ENCODE measurements around the gene ZMAT1. TPM values are rescaled to one million over a fixed set of nuclear protein-coding genes. Genes with fewer than 3 reads are reported as not detected.

ZMAT1 gene
- total and polyA plus RNA-seq, 2 of the 4 experiments (the other 2 are of a cell fraction): 0.03 TPM; not detected in 1

DNA sequence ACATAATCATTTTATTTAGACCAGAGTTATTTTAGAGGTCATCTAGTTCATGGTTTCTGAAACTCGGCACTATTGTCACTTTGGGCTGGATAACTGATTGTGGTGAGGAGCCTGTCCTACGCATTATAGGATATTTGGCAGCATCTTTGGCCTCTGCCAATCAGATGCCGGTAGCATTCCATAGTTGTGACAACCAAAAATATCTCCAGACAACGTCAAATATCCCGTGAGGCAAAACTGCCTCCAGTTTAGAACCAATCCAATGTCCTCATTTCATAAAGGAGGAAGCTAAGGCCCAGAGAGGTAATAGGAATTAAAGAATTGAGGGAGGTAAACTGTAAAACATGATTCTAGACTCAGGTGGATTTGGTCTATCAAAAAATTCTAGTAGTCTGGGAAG, 6.1 kb downstream of the ZMAT1 start:
- Histone ChIP-seq H3K79me1 (ENCODE audit: low read depth in 1 of 2, low read length in 2 of 2) (no peaks in the 10 kb centered on the region), H3K36me3 (ENCODE audit: control insufficient read depth, insufficient read depth, low read length) (no peaks in the 10 kb centered on the region), H2AFZ (replicated peaks; ENCODE audit: low read length, poor library complexity) (no peak overlapping the region), H3K18ac (ENCODE audit: low read depth, low read length) (no peak overlapping the region), H2BK15ac (ENCODE audit: low read depth, low read length) (no peak overlapping the region), H3K4me2 (ENCODE audit: low read depth, low read length) (no peak overlapping the region), H3K27ac (ENCODE audit: insufficient read depth, low read length) (no peak overlapping the region), H4K20me1 (ENCODE audit: insufficient read depth, low read length) (no peaks in the 10 kb centered on the region), H2BK5ac (ENCODE audit: low read depth, low read length, poor library complexity, severe bottlenecking) (no peak overlapping the region), H3K9me3 (ENCODE audit: control insufficient read depth, insufficient read depth, low read length) (no peaks in the 10 kb centered on the region), H3K56ac (ENCODE audit: extremely low read depth, insufficient read depth, low read length) (no peak overlapping the region), H3K4me3 (ENCODE audit: insufficient read depth, low read depth, low read length) (no peak overlapping the region), H3K23ac (ENCODE audit: low read depth, low read length) (no peak overlapping the region), H3K14ac (replicated peaks; ENCODE audit: low read depth, low read length) (no peak overlapping the region), H4K91ac (ENCODE audit: insufficient read depth, low read depth, low read length) (no peak overlapping the region), H4K5ac (ENCODE audit: low read depth, low read length) (no peak overlapping the region), H3K9me1 (ENCODE audit: insufficient read depth, low read length) (no peaks in the 10 kb centered on the region), H4K8ac (ENCODE audit: low read depth in 2 of 2, low read length in 2 of 2) (no peak overlapping the region), H2BK120ac (ENCODE audit: low read depth, low read length) (no peak overlapping the region), H3K4ac (ENCODE audit: low read depth, low read length) (no peak overlapping the region), H3K27me3 (ENCODE audit: control insufficient read depth, insufficient read depth, low read length) (no peaks in the 10 kb centered on the region), H2BK20ac (ENCODE audit: low read depth, low read length) (no peak overlapping the region), H3K9ac (ENCODE audit: low read depth, low read length) (no peak overlapping the region), H2AK5ac (ENCODE audit: low read depth, low read length) (no peak overlapping the region), H3K4me1 (ENCODE audit: control insufficient read depth, insufficient read depth, low read length) (no peaks in the 10 kb centered on the region), H2AK9ac (replicated peaks; ENCODE audit: low read depth, low read length, poor library complexity) (no peak overlapping the region)
- no TSS peak for BruUV-seq (replicated peaks)
- DNase-seq (no peak), ATAC-seq (ENCODE audit: low read depth) (no peak)
- in situ Hi-C loops (cut with MboI; ENCODE audit: low sequenced_read_pairs) (no loop called here), dilution Hi-C loops (cut with HindIII; ENCODE audit: low sequenced_read_pairs, unreplicated experiment) (no loop called here), intact Hi-C loops (cut with micrococcal nuclease) (no loop called here)
- TF ChIP-seq POLR2A (IDR thresholded peaks at IDR 0.05; ENCODE audit: low read depth, low read length) (no peak), CEBPB (IDR thresholded peaks at IDR 0.05; ENCODE audit: low read depth, low read length) (no peak), BHLHE40 (IDR thresholded peaks at IDR 0.05; ENCODE audit: low read depth, low read length) (no peak), MAZ (IDR thresholded peaks at IDR 0.05; ENCODE audit: borderline replicate concordance, low read depth, low read length) (no peak), CHD1 (IDR thresholded peaks at IDR 0.05; ENCODE audit: low read depth, low read length) (no peak), MAFK (IDR thresholded peaks at IDR 0.05; ENCODE audit: low read depth, low read length) (no peak), SMC3 (IDR thresholded peaks at IDR 0.05; ENCODE audit: low read depth, low read length) (no peak)
- TF ChIP-seq, protein P1, sequence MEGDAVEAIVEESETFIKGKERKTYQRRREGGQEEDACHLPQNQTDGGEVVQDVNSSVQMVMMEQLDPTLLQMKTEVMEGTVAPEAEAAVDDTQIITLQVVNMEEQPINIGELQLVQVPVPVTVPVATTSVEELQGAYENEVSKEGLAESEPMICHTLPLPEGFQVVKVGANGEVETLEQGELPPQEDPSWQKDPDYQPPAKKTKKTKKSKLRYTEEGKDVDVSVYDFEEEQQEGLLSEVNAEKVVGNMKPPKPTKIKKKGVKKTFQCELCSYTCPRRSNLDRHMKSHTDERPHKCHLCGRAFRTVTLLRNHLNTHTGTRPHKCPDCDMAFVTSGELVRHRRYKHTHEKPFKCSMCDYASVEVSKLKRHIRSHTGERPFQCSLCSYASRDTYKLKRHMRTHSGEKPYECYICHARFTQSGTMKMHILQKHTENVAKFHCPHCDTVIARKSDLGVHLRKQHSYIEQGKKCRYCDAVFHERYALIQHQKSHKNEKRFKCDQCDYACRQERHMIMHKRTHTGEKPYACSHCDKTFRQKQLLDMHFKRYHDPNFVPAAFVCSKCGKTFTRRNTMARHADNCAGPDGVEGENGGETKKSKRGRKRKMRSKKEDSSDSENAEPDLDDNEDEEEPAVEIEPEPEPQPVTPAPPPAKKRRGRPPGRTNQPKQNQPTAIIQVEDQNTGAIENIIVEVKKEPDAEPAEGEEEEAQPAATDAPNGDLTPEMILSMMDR (conservative IDR thresholded peaks at IDR 0.05; ENCODE audit: low read depth, low read length): no peak
- TF ChIP-seq, protein P2, sequence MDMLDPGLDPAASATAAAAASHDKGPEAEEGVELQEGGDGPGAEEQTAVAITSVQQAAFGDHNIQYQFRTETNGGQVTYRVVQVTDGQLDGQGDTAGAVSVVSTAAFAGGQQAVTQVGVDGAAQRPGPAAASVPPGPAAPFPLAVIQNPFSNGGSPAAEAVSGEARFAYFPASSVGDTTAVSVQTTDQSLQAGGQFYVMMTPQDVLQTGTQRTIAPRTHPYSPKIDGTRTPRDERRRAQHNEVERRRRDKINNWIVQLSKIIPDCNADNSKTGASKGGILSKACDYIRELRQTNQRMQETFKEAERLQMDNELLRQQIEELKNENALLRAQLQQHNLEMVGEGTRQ (IDR thresholded peaks at IDR 0.05; ENCODE audit: low read depth, low read length): no peak
- TF ChIP-seq, protein P3, sequence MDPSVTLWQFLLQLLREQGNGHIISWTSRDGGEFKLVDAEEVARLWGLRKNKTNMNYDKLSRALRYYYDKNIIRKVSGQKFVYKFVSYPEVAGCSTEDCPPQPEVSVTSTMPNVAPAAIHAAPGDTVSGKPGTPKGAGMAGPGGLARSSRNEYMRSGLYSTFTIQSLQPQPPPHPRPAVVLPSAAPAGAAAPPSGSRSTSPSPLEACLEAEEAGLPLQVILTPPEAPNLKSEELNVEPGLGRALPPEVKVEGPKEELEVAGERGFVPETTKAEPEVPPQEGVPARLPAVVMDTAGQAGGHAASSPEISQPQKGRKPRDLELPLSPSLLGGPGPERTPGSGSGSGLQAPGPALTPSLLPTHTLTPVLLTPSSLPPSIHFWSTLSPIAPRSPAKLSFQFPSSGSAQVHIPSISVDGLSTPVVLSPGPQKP (IDR thresholded peaks at IDR 0.05; ENCODE audit: borderline replicate concordance, low read depth, low read length): no peak
- ChIA-PET POLR2A (ENCODE audit: unreplicated experiment) (no interaction called here), CTCF (no interaction called here)
- WGBS, 2 experiments (ENCODE audit: extremely low coverage in 2 of 2, insufficient read length in 1 of 2): no CpG with 5 or more reads among the region's 5 CpGs
